ENCODE data around the gene BCL11B.

- TF ChIP-seq USF1 (IDR thresholded peaks at IDR 0.05) (no peak), EP300 (IDR thresholded peaks at IDR 0.05; ENCODE audit: borderline replicate concordance) (no peak), TCF12 (IDR thresholded peaks at IDR 0.05; ENCODE audit: low read depth) (no peak), CREB1 (IDR thresholded peaks at IDR 0.05; ENCODE audit: low read depth) (no peak), CEBPB (IDR thresholded peaks at IDR 0.05) (no peak), REST (IDR thresholded peaks at IDR 0.05; ENCODE audit: low read depth) (no peak), EGR1 (IDR thresholded peaks at IDR 0.05) (no peak), MAX (IDR thresholded peaks at IDR 0.05) (no peak), RAD21 (IDR thresholded peaks at IDR 0.05; ENCODE audit: low read depth) (no peak), NFIC (IDR thresholded peaks at IDR 0.05) (no peak), YY1 (IDR thresholded peaks at IDR 0.05; ENCODE audit: low read depth) (no peak), TEAD4 (IDR thresholded peaks at IDR 0.05) (no peak), ZBTB7A (IDR thresholded peaks at IDR 0.05; ENCODE audit: low read depth) (no peak)
These were observed 43.2 kb upstream of the BCL11B start for GRCh38 chr14:99315197-99315596.

Data from Ishikawa (cell line).